Neural cell (in vitro differentiated cells): Measurements from ENCODE around the gene APOF. TPM values are rescaled to one million over a fixed set of nuclear protein-coding genes. Genes with fewer than 3 reads are reported as not detected.

ENCODE experiments used
- H2AFZ ChIP-seq: fragments of 200-600, 300-800 bp; sonication (generic), shearing (Covaris generic); 2 replicates; pipeline ENCODE4 v1.6.0; 2014; ENCODE audit warnings: low read depth, mild to moderate bottlenecking, antibody characterized with exemption, low read length, moderate library complexity
- H3F3A ChIP-seq: fragments of 200-600 bp; shearing (Covaris generic); 2 replicates; pipeline ENCODE4 v1.6.1; 2016; ENCODE audit warnings: mild to moderate bottlenecking, moderate library complexity, mixed read lengths, antibody characterized with exemption, low read length; ENCODE audit not compliant: insufficient read depth, poor library complexity, severe bottlenecking
- H3K27ac ChIP-seq: fragments of 200-600, 300-800 bp; sonication (generic), shearing (Covaris generic); 2 replicates; pipeline ENCODE4 v1.5.1; 2014; ENCODE audit warnings: mild to moderate bottlenecking, low read length, moderate library complexity
- H3K27me3 ChIP-seq: fragments of 300-800, 200-600 bp; sonication (generic), shearing (Covaris generic); 2 replicates; pipeline ENCODE4 v1.6.0; 2014; ENCODE audit warnings: mild to moderate bottlenecking, low read depth, low read length, moderate library complexity; ENCODE audit not compliant: insufficient read depth
- H3K36me3 ChIP-seq: fragments of 300-800, 200-600 bp; sonication (generic), shearing (Covaris generic); 2 replicates; pipeline ENCODE4 v1.5.1; 2014; ENCODE audit warnings: mild to moderate bottlenecking, antibody characterized with exemption, low read length, moderate library complexity; ENCODE audit not compliant: insufficient read depth
- H3K4me2 ChIP-seq: fragments of 300-800, 200-600 bp; sonication (generic), shearing (Covaris generic); 2 replicates; pipeline ENCODE4 v1.6.0; 2014; ENCODE audit warnings: mild to moderate bottlenecking, low read length
- H3K4me3 ChIP-seq: fragments of 300-800, 200-600 bp; sonication (generic), shearing (Covaris generic); 2 replicates; pipeline ENCODE4 v1.5.1; 2014; ENCODE audit warnings: mild to moderate bottlenecking, low read length, moderate library complexity
- H3K79me2 ChIP-seq: fragments of 200-600 bp; shearing (Covaris generic); replicated peaks from 2 replicates; pipeline ENCODE4 v1.6.0; 2014; ENCODE audit warnings: mild to moderate bottlenecking, low read length, moderate library complexity; ENCODE audit not compliant: insufficient read depth
- H3K9ac ChIP-seq: fragments of 300-800, 200-600 bp; sonication (generic), shearing (Covaris generic); 2 replicates; pipeline ENCODE4 v1.6.1; 2016; ENCODE audit warnings: mild to moderate bottlenecking, low read length, mixed read lengths
- H3K9me2 ChIP-seq: fragments of 200-600 bp; shearing (Covaris generic); 2 replicates; pipeline ENCODE4 v1.6.1; 2016; ENCODE audit warnings: mild to moderate bottlenecking, low read length, mixed read lengths; ENCODE audit not compliant: insufficient read depth
- H3K9me3 ChIP-seq: fragments of 200-600, 300-800 bp; sonication (generic), shearing (Covaris generic); 2 replicates; pipeline ENCODE4 v1.6.1; 2016; ENCODE audit warnings: mild to moderate bottlenecking, mixed run types, low read length, moderate library complexity, mixed read lengths
- H4K20me1 ChIP-seq: fragments of 200-600 bp; shearing (Covaris generic); 2 replicates; pipeline ENCODE4 v1.6.1; 2016; ENCODE audit warnings: mild to moderate bottlenecking, mixed run types; ENCODE audit not compliant: insufficient read depth
- EP300 ChIP-seq: fragments of 450-650 bp; conservative IDR thresholded peaks from 2 replicates; pipeline ENCODE4 v1.6.1; 2014; ENCODE audit warnings: antibody characterized with exemption, mild to moderate bottlenecking, moderate library complexity; ENCODE audit not compliant: poor library complexity, severe bottlenecking
- EZH2 ChIP-seq: fragments of 200-600, 300-800 bp; shearing (Covaris generic), sonication (generic); IDR thresholded peaks from 2 replicates; pipeline ENCODE4 v1.6.1; 2014; ENCODE audit warnings: antibody characterized with exemption, low read length, borderline replicate concordance, mild to moderate bottlenecking; ENCODE audit not compliant: insufficient read depth, poor library complexity, severe bottlenecking
- MXI1 ChIP-seq: fragments of 450-650 bp; conservative IDR thresholded peaks from 2 replicates; pipeline ENCODE4 v1.6.1; 2014; ENCODE audit warnings: antibody characterized with exemption, mild to moderate bottlenecking; ENCODE audit not compliant: poor library complexity, severe bottlenecking
- POLR2AphosphoS5 ChIP-seq: IDR thresholded peaks from 2 replicates; pipeline ENCODE4 v1.6.1; 2012
- RAD21 ChIP-seq: fragments of 450-650 bp; conservative IDR thresholded peaks from 2 replicates; pipeline ENCODE4 v1.6.1; 2014; ENCODE audit warnings: antibody characterized with exemption, mild to moderate bottlenecking, moderate library complexity
- SMC3 ChIP-seq: fragments of 450-650 bp; conservative IDR thresholded peaks from 2 replicates; pipeline ENCODE4 v1.6.1; 2014; ENCODE audit warnings: antibody characterized with exemption, mild to moderate bottlenecking, moderate library complexity; ENCODE audit not compliant: poor library complexity
- TAF1 ChIP-seq: IDR thresholded peaks from 2 replicates; pipeline ENCODE4 v1.6.1; 2012; ENCODE audit warnings: low read depth
- polyA plus RNA-seq: library from polyadenylated mRNA; depleted of rRNA; stranded (reverse); fragments of >200 nt; gene quantifications from 2 replicates; pipeline ENCODE4 v1.2.3, GENCODE V29; 2014
- TF ChIP-seq, protein P1 (sequence below): IDR thresholded peaks from 2 replicates; pipeline ENCODE4 v1.6.1; 2012; ENCODE audit warnings: borderline replicate concordance
- TF ChIP-seq, protein P2 (sequence below): fragments of 450-650 bp; IDR thresholded peaks from 2 replicates; pipeline ENCODE4 v1.5.1; 2014; ENCODE audit warnings: antibody characterized with exemption, mild to moderate bottlenecking, moderate library complexity; ENCODE audit not compliant: poor library complexity, severe bottlenecking

The APOF gene
- polyA plus RNA-seq, 1 donor from 2014 or later: not detected

DNA sequence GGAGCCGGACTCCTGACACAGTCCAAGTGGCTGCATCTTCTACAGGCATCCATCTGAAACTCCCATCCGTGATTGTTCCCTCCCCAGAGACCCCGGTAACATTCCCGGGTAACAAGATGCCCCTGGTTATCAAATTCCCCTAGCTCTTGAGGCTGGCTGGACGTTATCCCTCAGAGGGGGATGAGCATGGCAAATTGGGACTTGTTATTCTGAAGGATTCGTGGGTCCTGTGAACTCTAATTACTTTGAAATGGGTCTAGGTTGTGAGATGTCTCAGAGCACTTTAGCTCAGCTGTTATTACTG, 28.2 kb downstream of the APOF start:
- H3K27ac ChIP-seq: peak overlapping the region; percentile 10
- H3K36me3 ChIP-seq: no peaks in the 10 kb centered on the region
- peak overlapping the region; percentile 69 for H3K9ac ChIP-seq
- no peaks in the 10 kb centered on the region for H4K20me1 ChIP-seq
- H3F3A ChIP-seq: peaks cover 3% of the 10 kb centered on the region
- no peaks in the 10 kb centered on the region for H3K9me3 ChIP-seq
- no peaks in the 10 kb centered on the region for H3K79me2 ChIP-seq
- peak overlapping the region; percentile 78 for H3K4me3 ChIP-seq
- H3K27me3 ChIP-seq: no peaks in the 10 kb centered on the region
- peak overlapping the region; percentile 74 for H3K4me2 ChIP-seq
- H2AFZ ChIP-seq: peak overlapping the region; percentile 15
- TF ChIP-seq TAF1: no peak
- TF ChIP-seq, protein P1, sequence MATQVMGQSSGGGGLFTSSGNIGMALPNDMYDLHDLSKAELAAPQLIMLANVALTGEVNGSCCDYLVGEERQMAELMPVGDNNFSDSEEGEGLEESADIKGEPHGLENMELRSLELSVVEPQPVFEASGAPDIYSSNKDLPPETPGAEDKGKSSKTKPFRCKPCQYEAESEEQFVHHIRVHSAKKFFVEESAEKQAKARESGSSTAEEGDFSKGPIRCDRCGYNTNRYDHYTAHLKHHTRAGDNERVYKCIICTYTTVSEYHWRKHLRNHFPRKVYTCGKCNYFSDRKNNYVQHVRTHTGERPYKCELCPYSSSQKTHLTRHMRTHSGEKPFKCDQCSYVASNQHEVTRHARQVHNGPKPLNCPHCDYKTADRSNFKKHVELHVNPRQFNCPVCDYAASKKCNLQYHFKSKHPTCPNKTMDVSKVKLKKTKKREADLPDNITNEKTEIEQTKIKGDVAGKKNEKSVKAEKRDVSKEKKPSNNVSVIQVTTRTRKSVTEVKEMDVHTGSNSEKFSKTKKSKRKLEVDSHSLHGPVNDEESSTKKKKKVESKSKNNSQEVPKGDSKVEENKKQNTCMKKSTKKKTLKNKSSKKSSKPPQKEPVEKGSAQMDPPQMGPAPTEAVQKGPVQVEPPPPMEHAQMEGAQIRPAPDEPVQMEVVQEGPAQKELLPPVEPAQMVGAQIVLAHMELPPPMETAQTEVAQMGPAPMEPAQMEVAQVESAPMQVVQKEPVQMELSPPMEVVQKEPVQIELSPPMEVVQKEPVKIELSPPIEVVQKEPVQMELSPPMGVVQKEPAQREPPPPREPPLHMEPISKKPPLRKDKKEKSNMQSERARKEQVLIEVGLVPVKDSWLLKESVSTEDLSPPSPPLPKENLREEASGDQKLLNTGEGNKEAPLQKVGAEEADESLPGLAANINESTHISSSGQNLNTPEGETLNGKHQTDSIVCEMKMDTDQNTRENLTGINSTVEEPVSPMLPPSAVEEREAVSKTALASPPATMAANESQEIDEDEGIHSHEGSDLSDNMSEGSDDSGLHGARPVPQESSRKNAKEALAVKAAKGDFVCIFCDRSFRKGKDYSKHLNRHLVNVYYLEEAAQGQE: no peak
- no peak for TF ChIP-seq POLR2AphosphoS5
- TF ChIP-seq MXI1: no peak
- TF ChIP-seq, protein P2, sequence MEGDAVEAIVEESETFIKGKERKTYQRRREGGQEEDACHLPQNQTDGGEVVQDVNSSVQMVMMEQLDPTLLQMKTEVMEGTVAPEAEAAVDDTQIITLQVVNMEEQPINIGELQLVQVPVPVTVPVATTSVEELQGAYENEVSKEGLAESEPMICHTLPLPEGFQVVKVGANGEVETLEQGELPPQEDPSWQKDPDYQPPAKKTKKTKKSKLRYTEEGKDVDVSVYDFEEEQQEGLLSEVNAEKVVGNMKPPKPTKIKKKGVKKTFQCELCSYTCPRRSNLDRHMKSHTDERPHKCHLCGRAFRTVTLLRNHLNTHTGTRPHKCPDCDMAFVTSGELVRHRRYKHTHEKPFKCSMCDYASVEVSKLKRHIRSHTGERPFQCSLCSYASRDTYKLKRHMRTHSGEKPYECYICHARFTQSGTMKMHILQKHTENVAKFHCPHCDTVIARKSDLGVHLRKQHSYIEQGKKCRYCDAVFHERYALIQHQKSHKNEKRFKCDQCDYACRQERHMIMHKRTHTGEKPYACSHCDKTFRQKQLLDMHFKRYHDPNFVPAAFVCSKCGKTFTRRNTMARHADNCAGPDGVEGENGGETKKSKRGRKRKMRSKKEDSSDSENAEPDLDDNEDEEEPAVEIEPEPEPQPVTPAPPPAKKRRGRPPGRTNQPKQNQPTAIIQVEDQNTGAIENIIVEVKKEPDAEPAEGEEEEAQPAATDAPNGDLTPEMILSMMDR: no peak
- TF ChIP-seq EZH2: no peak
- no peak for TF ChIP-seq SMC3
- no peak for TF ChIP-seq EP300
- no peak for TF ChIP-seq RAD21
- H3K9me2 ChIP-seq: no peaks in the 10 kb centered on the region

DNA sequence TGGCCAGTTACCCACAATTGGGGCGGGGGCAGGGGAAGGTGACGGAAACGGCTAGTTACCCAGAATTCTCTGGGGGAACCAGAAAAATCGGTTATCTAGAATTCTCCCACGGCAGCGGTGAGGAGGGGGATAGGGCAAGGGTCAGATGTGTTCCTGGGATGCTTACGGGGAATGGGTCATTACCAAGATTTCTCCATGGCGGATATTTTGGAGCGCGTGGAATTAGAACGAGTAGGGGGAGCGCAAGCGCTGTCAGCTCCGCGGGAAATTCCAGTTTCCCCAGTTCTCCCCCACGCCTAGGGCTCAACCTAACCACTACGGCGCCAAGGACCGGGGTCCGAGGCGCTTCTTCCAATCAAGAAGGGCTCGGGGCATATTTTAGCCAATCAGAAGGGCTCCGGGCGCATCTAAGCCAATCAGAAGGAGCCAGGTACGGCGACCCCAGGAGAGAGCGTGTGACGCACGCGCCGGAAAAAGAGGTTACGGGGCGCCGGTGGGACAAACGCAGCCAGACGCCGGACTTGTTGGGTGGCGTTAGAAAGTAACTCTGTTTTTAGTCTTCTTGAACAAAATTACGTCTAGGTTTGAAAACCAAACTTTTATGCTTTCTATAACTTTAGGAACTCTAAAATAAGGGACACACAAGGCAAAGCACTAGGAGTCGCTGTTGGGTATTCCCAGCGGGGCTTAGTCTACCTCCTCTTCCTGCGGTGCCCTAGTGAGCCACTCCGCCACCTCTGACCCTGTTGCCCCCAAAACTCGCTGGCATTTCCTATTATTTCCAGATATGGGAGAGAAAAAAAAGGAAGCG, 28.8 kb downstream of the APOF start, which contains the start of gene PAN2:
Gene PAN2, minus strand, starts transcription at position 322 of the 811 bp plus-strand sequence. CDS start 906 bp downstream, outside the sequence.
- H2AFZ ChIP-seq: peak within 1 kb of the TSS; percentile 100
- no peaks in the 10 kb centered on the region for H3K9me3 ChIP-seq
- no peaks in the 10 kb centered on the region for H3K79me2 ChIP-seq
- no peaks in the 10 kb centered on the region for H3K36me3 ChIP-seq
- H3K9me2 ChIP-seq: no peaks in the 10 kb centered on the region
- peak within 1 kb of the TSS; percentile 80 for H3K27ac ChIP-seq
- H3K9ac ChIP-seq: peak within 1 kb of the TSS; percentile 69
- H3K27me3 ChIP-seq: no peaks in the 10 kb centered on the region
- peak within 1 kb of the TSS; percentile 95 for H3K4me2 ChIP-seq
- TF ChIP-seq SMC3 (peak; percentile 53), MXI1 (peak; percentile 72), RAD21 (peak; percentile 42), TAF1 (no peak), EZH2 (no peak), EP300 (peak; percentile 41), POLR2AphosphoS5 (no peak)
- TF ChIP-seq, protein P1: no peak
- TF ChIP-seq, protein P2: peak; percentile 94
- H3F3A ChIP-seq: peaks cover 3% of the 10 kb centered on the region
- peak within 1 kb of the TSS; percentile 78 for H3K4me3 ChIP-seq
- H4K20me1 ChIP-seq: no peaks in the 10 kb centered on the region
